Bronchial epithelial cell (primary cell): ENCODE data around the gene HES6. TPM values are rescaled to one million over a fixed set of nuclear protein-coding genes. Genes with fewer than 3 reads are reported as not detected.

ENCODE experiments used
- DNase-seq: peaks from one replicate; pipeline ENCODE4 v3.0.0-alpha.2; 2010; ENCODE audit warnings: low read depth
- FAIRE-seq: peaks from 2 replicates; lab custom pipeline; 2011; peaks lifted over from hg19 to GRCh38; lab: Jason Lieb, UNC
- H3K27me3 ChIP-seq: 2 replicates; pipeline ENCODE4 v1.5.1; 2011; ENCODE audit warnings: low read length; ENCODE audit not compliant: control insufficient read depth, insufficient read depth
- H3K36me3 ChIP-seq: 2 replicates; pipeline ENCODE4 v1.5.1; 2011; ENCODE audit warnings: low read length; ENCODE audit not compliant: control insufficient read depth, insufficient read depth
- H3K4me3 ChIP-seq: 2 replicates; pipeline ENCODE4 v1.5.1; 2011; ENCODE audit warnings: mild to moderate bottlenecking, low read depth, low read length, control low read depth
- CTCF ChIP-seq: IDR thresholded peaks from 2 replicates; pipeline ENCODE4 v1.5.1; 2011; ENCODE audit warnings: mild to moderate bottlenecking, moderate library complexity, low read length, control low read depth, inconsistent platforms; ENCODE audit not compliant: insufficient read depth, severe bottlenecking
- total RNA-seq: library from RNA; depleted of rRNA; stranded (reverse); fragments of >200 nt; gene quantifications from 2 replicates; pipeline ENCODE4 v1.2.1, GENCODE V29; 2014

The HES6 gene
- total RNA-seq, 1 donor from 2014 or later = 36.1 TPM

GRCh38 chr2:238226698-238227586 lies 12.9 kb downstream of the HES6 start:
- Histone ChIP-seq H3K4me3 (no peak overlapping the region), H3K27me3 (no peaks in the 10 kb centered on the region), H3K36me3 (no peaks in the 10 kb centered on the region)
- FAIRE-seq = peak; percentile 13
- no peak for DNase-seq
- no peak for TF ChIP-seq CTCF

- FAIRE-seq = no peak
- no peaks in the 10 kb centered on the region for H3K27me3 ChIP-seq
- no peak for TF ChIP-seq CTCF
Observed at GRCh38 chr2:238225911-238226697, 13.7 kb downstream of the HES6 start.

GRCh38 chr2:238225121-238225520 lies 14.7 kb downstream of the HES6 start:
- Histone ChIP-seq H3K4me3 (no peak overlapping the region), H3K36me3 (no peaks in the 10 kb centered on the region), H3K27me3 (no peaks in the 10 kb centered on the region)
- FAIRE-seq = no peak
- no peak for TF ChIP-seq CTCF
- DNase-seq = no peak

More at GRCh38 chr2:238225911-238226697, 13.7 kb downstream of the HES6 start:
- Histone ChIP-seq H3K4me3 (no peak overlapping the region), H3K36me3 (no peaks in the 10 kb centered on the region)
- no peak for DNase-seq

GRCh38 chr2:238224356-238225035 lies 15.3 kb downstream of the HES6 start:
- H3K27me3 ChIP-seq = no peaks in the 10 kb centered on the region
- FAIRE-seq = no peak
- no peak for DNase-seq
- H3K36me3 ChIP-seq = no peaks in the 10 kb centered on the region
- no peak overlapping the region for H3K4me3 ChIP-seq
- TF ChIP-seq CTCF = no peak

- Histone ChIP-seq H3K27me3 (no peaks in the 10 kb centered on the region), H3K36me3 (no peaks in the 10 kb centered on the region), H3K4me3 (no peak overlapping the region)
- no peak for TF ChIP-seq CTCF
- DNase-seq (no peak), FAIRE-seq (no peak)
Observed at GRCh38 chr2:238220892-238221521, 18.8 kb downstream of the HES6 start.
